ENCODE results near the gene UBC. TPM values are rescaled to one million over a fixed set of nuclear protein-coding genes. Genes with fewer than 3 reads are reported as not detected.

Gene UBC
- total RNA-seq, 1 donor = 1,904 TPM

DNA sequence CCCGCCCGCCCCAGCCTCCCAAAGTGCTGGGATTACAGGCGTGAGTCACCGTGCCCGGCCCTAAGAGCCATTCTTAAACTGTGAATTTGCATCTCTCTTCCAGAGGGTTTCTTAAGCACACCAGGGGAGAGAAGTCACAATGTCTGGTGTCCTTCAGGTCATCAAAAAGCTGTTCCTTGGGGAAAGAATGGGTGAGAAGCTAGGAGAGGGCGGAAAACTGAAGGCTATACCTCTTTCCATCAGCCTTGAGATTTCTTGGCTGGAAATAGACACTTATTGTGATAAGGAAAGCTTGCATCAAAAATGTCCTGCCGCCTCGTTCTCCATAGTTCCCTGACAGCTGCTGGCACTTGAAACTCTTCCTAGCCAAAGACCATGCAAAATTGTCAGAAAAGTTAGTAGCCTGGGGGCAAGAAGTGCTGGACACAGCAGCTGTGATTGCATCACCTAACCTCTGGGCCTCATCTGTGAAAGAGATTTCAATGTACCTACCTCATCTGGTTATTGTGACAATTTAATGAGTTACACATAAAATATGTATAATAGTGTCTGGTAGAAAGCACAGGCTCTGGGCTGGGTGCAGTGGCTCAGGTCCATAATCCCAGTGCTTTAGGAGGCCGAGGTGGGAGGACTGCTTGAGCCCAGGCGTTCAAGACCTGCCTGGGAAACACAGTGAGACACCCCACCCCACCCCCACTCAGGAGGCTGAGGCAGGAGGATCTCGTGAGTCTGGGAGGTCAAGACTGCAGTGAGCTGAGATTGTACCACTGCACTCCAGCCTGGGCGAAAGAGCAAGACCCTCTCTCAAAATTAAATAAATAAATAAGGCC is 9.7 kb upstream of the UBC start:
- Histone ChIP-seq H3K79me2 (ENCODE audit: insufficient read depth, low read length) (no peaks in the 10 kb centered on the region), H3K27ac (ENCODE audit: low read depth, low read length) (peak overlapping the region; percentile 62), H3K36me3 (ENCODE audit: insufficient read depth, low read length) (no peaks in the 10 kb centered on the region), H3K9me3 (ENCODE audit: low read depth, low read length) (no peaks in the 10 kb centered on the region), H3K4me3 (ENCODE audit: insufficient read depth, low read length) (peak overlapping the region; percentile 9), H4K20me1 (ENCODE audit: insufficient read depth, low read length) (no peaks in the 10 kb centered on the region), H3K4me2 (ENCODE audit: insufficient read depth, low read length) (peak overlapping the region; percentile 23), H3K4me1 (ENCODE audit: insufficient read depth, low read length) (peaks cover 26% of the 10 kb centered on the region), H3K27me3 (ENCODE audit: insufficient read depth, low read length) (no peaks in the 10 kb centered on the region), H2AFZ (ENCODE audit: low read length) (peak overlapping the region; percentile 54)
- no peak for DNase-seq (ENCODE audit: insufficient read length, low spot score, missing footprints)
- TF ChIP-seq, protein P1, sequence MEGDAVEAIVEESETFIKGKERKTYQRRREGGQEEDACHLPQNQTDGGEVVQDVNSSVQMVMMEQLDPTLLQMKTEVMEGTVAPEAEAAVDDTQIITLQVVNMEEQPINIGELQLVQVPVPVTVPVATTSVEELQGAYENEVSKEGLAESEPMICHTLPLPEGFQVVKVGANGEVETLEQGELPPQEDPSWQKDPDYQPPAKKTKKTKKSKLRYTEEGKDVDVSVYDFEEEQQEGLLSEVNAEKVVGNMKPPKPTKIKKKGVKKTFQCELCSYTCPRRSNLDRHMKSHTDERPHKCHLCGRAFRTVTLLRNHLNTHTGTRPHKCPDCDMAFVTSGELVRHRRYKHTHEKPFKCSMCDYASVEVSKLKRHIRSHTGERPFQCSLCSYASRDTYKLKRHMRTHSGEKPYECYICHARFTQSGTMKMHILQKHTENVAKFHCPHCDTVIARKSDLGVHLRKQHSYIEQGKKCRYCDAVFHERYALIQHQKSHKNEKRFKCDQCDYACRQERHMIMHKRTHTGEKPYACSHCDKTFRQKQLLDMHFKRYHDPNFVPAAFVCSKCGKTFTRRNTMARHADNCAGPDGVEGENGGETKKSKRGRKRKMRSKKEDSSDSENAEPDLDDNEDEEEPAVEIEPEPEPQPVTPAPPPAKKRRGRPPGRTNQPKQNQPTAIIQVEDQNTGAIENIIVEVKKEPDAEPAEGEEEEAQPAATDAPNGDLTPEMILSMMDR (IDR thresholded peaks at IDR 0.05; ENCODE audit: extremely low read depth, low read depth, low read length) = no peak

DNA sequence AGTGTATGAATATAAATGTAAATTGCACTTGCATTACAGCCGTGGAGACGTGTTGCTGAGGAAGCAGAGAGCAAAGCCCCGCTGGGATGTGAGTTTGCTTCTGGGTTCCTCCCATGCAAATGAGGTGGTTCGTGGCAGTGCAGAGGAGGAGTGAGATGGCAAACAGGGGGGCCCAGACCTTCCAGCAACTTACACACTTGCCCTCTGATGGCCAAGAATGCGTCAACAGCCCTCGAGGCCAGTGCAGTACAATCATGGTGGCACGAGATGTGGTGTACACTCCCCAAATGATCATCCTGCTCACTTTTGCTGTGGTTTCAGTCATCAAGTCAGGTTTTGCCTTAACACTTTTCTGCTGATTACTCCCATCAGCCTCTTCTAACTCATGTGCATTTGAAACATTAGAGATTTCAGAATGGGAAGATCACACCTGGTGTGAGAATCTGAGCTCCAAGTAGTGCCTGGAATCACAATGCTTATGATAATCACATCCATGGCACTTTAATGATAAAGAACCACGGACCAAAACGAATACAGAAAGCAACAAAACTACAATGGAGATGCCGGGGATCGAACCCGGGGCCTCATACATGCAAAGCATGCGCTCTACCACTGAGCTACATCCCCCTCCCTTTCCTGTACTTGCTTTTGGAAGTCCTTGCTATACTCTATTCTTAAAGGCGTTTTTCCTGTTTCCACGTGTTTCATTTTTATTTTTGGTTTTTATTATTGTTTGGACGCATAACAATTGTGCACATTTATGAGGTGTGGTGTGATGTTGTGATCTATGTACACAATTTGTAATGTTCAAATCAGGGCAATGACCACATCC is 7.0 kb upstream of the UBC start:
- Histone ChIP-seq H3K4me3 (ENCODE audit: insufficient read depth, low read length) (peak overlapping the region; percentile 68), H3K4me2 (ENCODE audit: insufficient read depth, low read length) (peak overlapping the region; percentile 90), H3K4me1 (ENCODE audit: insufficient read depth, low read length) (peaks cover 43% of the 10 kb centered on the region), H3K36me3 (ENCODE audit: insufficient read depth, low read length) (no peaks in the 10 kb centered on the region), H2AFZ (ENCODE audit: low read length) (peak overlapping the region; percentile 90), H3K27me3 (ENCODE audit: insufficient read depth, low read length) (no peaks in the 10 kb centered on the region), H3K27ac (ENCODE audit: low read depth, low read length) (no peak overlapping the region), H4K20me1 (ENCODE audit: insufficient read depth, low read length) (no peaks in the 10 kb centered on the region), H3K9me3 (ENCODE audit: low read depth, low read length) (no peaks in the 10 kb centered on the region), H3K79me2 (ENCODE audit: insufficient read depth, low read length) (no peaks in the 10 kb centered on the region)
- DNase-seq (ENCODE audit: insufficient read length, low spot score, missing footprints) = no peak
- TF ChIP-seq, protein P1 (IDR thresholded peaks at IDR 0.05; ENCODE audit: extremely low read depth, low read depth, low read length) = no peak

DNA sequence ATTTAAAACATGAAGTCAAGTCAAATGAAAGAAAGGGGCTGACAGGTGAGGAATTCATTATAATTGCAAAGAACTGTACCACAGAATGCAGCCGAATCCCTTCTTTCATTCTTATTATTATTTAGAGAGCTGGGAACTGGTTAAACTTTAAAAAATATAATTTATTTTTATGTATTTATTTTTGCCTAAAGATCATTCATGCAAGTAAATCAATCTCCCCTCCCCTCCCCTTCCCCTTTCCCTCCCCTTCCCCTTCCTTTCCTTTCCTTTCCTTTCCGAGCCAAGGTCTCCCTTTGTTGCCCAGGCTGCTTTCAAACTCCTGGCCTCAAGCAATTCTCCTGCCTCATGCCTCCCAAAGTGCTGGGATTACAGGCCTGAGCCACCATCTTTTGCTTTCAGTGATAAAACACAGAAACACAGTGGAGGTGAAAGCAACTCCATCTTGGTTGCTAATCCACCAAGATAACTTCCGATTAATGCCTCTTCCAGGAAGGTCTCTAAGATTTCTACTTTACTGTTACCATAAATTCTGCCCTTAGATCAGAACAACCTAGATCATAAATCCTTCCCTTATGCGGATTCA is 6.0 kb upstream of the UBC start:
- H3K4me1 ChIP-seq (ENCODE audit: insufficient read depth, low read length) = peaks cover 53% of the 10 kb centered on the region
- H2AFZ ChIP-seq (ENCODE audit: low read length) = no peak overlapping the region
- H4K20me1 ChIP-seq (ENCODE audit: insufficient read depth, low read length) = no peaks in the 10 kb centered on the region
- no peaks in the 10 kb centered on the region for H3K27me3 ChIP-seq (ENCODE audit: insufficient read depth, low read length)
- H3K36me3 ChIP-seq (ENCODE audit: insufficient read depth, low read length) = no peaks in the 10 kb centered on the region
- H3K27ac ChIP-seq (ENCODE audit: low read depth, low read length) = peak overlapping the region; percentile 100
- no peaks in the 10 kb centered on the region for H3K9me3 ChIP-seq (ENCODE audit: low read depth, low read length)
- H3K4me3 ChIP-seq (ENCODE audit: insufficient read depth, low read length) = no peak overlapping the region
- TF ChIP-seq, protein P1 (IDR thresholded peaks at IDR 0.05; ENCODE audit: extremely low read depth, low read depth, low read length) = no peak
- H3K79me2 ChIP-seq (ENCODE audit: insufficient read depth, low read length) = peaks cover 2% of the 10 kb centered on the region
- H3K4me2 ChIP-seq (ENCODE audit: insufficient read depth, low read length) = peak overlapping the region; percentile 68
- no peak for DNase-seq (ENCODE audit: insufficient read length, low spot score, missing footprints)
